Fibroblast of villous mesenchyme (primary cell): ENCODE data around the gene OSBPL8. TPM values are rescaled to one million over a fixed set of nuclear protein-coding genes. Genes with fewer than 3 reads are reported as not detected.

Experiments
- DNase-seq: peaks from one replicate; pipeline ENCODE4 v3.0.0-alpha.2; 2010; ENCODE audit warnings: low read depth
- H3K4me3 ChIP-seq: 2 replicates; pipeline ENCODE4 v1.5.1; 2011; ENCODE audit warnings: low read depth, mild to moderate bottlenecking, low read length
- CTCF ChIP-seq: IDR thresholded peaks from 2 replicates; pipeline ENCODE4 v1.5.1; 2012; ENCODE audit warnings: low read depth, mild to moderate bottlenecking, low read length; ENCODE audit not compliant: insufficient read depth
- total RNA-seq: library from RNA; depleted of rRNA; stranded (reverse); fragments of >200 nt; gene quantifications from 2 replicates; pipeline ENCODE4 v1.2.3, GENCODE V29; 2012

Gene OSBPL8
- total RNA-seq, 1 donor = 135 TPM

- no peak for TF ChIP-seq CTCF
- DNase-seq = peak; percentile 67
- H3K4me3 ChIP-seq = no peak overlapping the region
Measured at GRCh38 chr12:76449583-76449982, 110.0 kb downstream of the OSBPL8 start.

- no peak for TF ChIP-seq CTCF
- H3K4me3 ChIP-seq = no peak overlapping the region
- DNase-seq = no peak
Measured at GRCh38 chr12:76449016-76449415, 110.6 kb downstream of the OSBPL8 start.

GRCh38 chr12:76446090-76446489 lies 113.5 kb downstream of the OSBPL8 start:
- peak; percentile 47 for DNase-seq
- no peak for TF ChIP-seq CTCF
- H3K4me3 ChIP-seq = no peak overlapping the region

GRCh38 chr12:76445462-76445861 lies 114.1 kb downstream of the OSBPL8 start:
- no peak for TF ChIP-seq CTCF
- DNase-seq = no peak
- no peak overlapping the region for H3K4me3 ChIP-seq

GRCh38 chr12:76444408-76444984 lies 115.1 kb downstream of the OSBPL8 start:
- no peak for TF ChIP-seq CTCF
- no peak overlapping the region for H3K4me3 ChIP-seq
- no peak for DNase-seq

- H3K4me3 ChIP-seq = no peak overlapping the region
- DNase-seq = no peak
- no peak for TF ChIP-seq CTCF
Measured at GRCh38 chr12:76441016-76441415, 118.6 kb downstream of the OSBPL8 start.

- no peak overlapping the region for H3K4me3 ChIP-seq
- DNase-seq = no peak
- no peak for TF ChIP-seq CTCF
Measured at GRCh38 chr12:76432733-76433132, 126.8 kb downstream of the OSBPL8 start.
